ENCODE data around the gene PJA2.
"Not testable (repeated sequence)": the region's sequence is repeated elsewhere in the genome, so short reads cannot be mapped to it uniquely, and the experiment has no call there.

The PJA2 gene, protein sequence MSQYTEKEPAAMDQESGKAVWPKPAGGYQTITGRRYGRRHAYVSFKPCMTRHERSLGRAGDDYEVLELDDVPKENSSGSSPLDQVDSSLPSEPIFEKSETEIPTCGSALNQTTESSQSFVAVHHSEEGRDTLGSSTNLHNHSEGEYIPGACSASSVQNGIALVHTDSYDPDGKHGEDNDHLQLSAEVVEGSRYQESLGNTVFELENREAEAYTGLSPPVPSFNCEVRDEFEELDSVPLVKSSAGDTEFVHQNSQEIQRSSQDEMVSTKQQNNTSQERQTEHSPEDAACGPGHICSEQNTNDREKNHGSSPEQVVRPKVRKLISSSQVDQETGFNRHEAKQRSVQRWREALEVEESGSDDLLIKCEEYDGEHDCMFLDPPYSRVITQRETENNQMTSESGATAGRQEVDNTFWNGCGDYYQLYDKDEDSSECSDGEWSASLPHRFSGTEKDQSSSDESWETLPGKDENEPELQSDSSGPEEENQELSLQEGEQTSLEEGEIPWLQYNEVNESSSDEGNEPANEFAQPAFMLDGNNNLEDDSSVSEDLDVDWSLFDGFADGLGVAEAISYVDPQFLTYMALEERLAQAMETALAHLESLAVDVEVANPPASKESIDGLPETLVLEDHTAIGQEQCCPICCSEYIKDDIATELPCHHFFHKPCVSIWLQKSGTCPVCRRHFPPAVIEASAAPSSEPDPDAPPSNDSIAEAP

DNA sequence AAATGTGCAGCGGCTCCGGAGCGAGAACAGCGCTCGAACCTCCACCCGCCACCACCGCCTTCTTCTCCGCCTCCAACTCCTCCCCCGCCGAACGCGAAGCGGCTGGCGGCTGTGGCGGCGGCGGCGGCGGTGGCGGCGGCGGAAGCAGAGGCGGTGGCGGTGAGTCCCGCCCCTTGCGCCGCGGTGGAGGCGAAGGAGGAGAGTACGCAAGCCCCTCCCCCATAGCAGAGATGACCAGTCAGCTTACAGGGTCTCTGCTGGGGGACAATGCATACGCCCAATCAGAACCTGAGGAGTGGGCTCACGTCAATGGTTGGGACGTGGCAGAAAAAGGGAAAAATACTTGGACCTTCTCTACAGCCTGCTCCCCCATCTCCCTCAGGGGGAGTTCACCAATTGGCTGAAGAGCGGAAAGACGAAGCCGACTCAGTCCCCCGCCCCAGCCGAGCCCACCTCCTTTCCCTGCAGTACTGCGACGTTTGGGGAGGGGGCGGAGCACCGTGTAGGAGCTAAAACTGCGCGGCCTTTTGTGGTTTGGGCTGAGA lies at the start of gene PJA2:
TSS of gene PJA2 (minus strand) at position 131 of the 545 bp plus-strand sequence. CDS start 26,541 bp downstream, outside the sequence.
- peak; percentile 96 for DNase-seq

DNA sequence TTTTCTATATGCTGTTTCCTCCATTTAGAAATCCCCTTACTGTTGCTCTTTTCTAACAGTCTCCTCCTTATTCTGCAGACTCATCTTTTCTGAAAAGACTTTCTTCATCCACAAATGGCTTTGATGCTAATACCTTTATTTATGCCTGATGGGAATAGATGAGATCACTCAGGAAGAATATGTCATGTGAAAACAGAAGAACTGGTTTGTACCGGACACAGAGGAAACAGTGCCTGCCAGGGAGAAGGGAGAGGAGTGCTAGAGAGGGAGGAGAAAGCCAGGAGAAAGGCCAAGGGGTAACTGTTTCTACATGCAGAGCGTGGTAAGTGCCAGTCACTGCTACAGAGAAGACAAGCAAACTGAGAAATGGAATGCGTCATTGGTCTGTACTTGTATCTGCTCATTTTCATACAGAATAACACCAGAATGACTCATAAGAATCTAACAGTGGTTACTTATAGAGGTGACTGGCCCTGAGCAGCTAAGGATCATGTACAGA lies 45.9 kb upstream of the PJA2 start:
- no peak for DNase-seq

DNA sequence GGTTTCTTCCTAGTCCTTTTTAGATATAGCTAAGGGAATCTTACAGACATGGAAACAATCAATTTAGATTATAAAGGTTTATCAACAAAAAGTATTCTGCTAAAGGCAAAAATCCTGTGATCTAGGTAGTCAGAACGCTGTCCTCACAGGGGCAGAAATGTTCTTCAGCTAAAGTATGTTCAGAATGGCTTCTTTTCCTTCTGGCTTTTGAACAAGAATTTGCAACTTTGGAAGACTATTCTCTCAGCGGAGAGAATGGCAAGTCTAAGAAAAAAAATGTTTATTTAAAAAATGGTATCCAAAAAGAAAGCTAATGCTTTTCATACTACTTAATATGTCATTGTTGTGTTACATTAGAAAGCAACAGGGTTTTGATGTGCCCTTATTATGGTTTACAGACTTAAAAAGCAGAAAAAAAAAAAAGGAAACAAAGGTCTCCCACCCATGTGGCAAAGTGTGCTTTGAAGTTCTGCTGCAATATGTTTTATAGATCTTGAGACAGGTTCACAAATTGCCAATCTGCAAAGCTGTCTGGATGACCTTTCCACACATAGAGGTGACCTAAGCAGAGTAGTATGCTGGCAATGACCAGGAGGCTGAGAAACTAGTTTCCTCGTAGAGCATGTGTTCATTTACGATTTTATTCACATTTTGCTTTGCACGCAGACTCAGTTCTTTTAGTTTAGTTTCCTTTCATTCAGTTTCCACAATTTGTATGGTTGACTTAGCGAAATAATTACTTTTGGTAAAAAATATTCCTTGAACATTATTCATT lies 45.1 kb upstream of the PJA2 start:
- DNase-seq: no peak

DNA sequence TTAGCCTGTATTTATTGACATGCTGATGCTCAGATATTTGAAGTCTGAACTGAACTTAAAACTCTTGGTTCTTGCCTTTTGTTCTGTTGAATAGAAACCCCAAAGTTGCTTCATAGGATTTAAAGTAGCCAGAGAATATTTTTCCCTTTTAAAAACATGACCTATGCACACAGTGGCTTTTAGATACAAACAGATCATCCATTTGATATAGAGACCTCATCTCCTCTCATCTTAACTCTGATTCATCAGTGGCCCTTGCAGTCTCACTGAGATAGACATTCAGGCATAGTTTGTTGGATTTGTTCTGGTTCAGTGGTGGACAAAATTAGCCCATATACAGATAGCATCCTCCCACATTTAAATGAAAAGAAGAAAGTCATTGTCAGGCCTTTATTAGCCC lies 43.5 kb upstream of the PJA2 start:
- no peak for DNase-seq

DNA sequence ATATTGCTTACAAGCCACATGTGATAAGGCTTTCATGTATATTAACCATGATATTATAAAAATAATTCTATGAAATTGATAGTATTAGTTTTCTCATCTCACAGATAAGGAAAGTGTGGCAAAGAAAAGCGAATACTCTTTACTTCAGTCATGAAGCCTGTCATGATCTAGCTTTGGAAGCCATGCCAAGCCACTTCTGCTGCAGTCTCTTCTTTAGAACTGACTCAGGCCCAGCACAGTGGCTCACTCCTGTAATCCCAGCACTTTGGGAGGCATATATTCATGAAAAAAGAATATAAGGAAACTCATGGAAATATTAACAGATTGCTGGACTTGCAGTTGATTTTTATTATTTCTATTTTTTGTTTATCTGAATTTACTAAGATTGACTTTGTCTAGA lies 42.9 kb upstream of the PJA2 start:
- DNase-seq: no peak

DNA sequence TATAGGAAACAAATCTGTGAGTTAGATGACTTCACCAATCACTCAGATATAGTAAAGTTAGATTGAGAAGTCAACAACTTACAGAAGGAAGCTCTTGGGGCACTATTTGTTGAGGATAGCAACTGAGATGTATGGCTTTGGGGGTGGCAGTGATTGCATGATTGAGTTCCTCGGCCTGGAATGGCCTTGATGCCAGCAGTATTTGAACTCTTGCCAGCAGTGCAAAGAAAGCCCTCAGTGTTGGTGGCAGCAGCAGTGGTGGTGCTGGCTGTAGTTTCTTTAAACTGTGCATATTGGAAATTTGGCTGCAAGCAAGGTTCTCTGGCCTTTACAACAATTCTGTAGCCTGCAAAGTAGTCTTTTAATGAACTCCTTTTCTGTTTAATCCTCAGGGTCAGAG lies 41.4 kb upstream of the PJA2 start:
- no peak for DNase-seq

DNA sequence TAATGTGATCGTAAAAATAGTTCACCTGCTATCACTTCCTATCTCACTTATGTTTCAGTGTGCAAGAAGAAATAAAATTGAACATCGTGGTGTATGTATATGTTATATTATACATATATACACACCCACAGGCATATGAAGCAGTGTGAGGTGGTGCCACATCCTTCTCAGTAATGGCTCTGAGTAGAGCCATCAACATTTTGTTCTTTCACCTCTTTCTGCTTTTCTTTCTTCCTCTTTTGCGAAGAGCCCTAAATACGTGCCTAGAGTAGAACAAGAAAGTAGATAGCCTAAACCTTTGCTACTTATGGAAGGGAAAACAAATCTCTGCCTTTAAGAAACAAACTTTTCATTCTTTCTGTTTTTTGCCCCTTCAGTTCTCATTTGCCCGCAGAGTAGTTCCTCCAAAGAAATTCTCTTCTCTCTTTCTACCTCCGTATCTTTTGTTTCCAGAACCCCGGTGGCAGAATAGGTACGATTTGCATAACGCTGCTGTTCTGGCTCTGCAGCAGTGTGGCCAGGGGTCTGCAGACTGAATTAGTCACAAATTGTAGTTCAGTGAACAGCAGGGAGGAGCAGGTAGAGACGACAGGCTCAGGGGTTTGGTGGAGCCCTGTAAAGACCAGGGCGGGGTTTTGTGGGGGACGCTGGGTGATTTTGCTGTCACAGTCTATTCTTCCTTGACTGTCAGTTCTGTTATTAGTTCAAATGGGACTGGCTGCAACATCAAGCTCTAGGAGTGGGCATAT lies 40.5 kb upstream of the PJA2 start:
- no peak for DNase-seq

DNA sequence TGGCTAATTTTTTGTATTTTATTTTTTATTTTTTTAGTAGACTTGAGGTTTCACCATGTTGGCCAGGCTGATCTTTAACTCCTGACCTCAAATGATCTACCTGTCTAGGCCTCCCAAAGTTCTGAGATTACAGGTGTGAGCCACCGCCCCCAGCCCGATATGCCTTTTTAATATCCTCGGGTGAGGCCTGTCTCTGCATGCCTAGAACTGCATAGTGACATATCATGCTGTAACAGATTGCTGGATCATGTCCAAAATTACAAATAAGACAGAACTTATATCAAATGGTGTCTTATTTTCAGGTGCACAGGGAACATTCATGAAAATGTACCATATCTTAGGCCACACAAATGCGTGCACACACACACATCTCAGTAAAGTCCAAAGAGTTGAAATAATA lies 39.1 kb upstream of the PJA2 start:
- DNase-seq: no peak

DNA sequence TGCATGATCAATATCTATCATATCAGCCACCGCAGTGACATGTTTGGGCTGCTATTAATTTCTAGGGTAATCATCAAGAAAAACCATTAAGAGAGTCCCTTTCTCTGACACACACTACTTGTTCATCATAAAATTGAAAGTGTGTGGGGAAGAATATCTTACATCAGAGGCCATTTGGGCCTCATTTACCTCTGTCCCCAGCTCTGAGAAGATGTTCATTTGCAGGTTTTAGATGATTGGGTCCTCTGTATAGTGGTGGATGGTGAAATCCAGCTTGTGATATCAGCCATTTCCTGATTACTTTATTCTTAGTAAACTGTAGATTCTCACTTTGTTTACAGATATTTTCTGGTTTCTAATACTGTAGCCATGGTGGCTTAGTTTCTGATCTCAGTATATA lies 29.8 kb upstream of the PJA2 start:
- no peak for DNase-seq

DNA sequence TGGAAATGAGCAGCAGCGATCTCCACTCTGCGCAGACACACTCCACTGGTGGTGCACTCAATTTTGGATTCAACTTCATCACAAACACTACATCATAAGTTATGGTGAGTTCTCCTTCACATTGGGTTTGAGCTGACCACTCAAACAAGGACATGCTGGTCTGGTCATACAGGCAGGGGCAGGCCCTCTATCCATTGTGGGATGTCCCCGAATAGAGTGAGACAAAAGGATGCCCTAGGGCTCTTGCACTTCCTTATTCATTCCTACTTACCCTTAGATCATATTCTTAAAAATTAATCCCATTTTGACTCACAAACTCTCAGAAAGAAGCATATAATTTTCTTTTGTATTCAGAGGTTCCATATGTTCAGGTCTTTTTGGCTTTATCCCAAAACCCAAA lies 16.3 kb upstream of the PJA2 start:
- DNase-seq: no peak

DNA sequence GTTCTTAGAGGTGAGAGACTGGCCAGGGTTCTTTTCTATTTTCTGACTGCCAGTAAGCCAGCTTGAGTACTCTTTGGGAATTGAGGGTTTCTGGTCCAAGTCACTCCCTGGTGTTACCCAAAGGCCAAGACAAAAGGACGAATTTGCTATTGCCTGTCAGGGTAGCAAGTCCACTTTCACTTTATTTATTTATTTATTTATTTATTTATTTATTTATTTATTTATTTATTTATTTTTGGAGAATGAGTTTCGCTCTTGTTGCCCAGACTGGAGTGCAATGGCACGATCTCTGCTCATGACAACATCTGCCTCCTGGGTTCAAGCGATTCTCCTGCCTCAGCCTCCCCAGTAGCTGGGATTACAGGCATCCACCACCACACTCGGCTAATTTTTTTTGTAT lies 15.7 kb upstream of the PJA2 start:
- DNase-seq: not testable (repeated sequence)

DNA sequence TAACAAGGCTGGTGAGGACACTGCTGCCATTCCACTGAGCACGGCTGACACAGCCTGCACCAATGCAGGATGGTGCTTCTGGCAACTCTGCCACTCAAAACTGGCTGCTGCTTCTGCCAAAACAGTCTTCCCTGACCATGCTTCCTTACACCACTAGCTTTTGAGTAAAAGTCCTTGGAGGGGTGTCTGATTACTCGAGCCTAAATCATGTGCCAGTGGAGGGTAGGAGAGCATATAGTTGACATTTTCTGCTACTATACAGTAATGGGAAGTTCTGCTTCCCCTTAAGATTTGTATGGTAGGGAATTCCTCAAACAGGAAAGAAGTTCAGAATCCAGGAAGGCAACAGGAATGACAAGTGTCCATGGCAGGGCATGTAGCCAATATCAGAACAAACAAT lies 12.2 kb upstream of the PJA2 start:
- no peak for DNase-seq

DNA sequence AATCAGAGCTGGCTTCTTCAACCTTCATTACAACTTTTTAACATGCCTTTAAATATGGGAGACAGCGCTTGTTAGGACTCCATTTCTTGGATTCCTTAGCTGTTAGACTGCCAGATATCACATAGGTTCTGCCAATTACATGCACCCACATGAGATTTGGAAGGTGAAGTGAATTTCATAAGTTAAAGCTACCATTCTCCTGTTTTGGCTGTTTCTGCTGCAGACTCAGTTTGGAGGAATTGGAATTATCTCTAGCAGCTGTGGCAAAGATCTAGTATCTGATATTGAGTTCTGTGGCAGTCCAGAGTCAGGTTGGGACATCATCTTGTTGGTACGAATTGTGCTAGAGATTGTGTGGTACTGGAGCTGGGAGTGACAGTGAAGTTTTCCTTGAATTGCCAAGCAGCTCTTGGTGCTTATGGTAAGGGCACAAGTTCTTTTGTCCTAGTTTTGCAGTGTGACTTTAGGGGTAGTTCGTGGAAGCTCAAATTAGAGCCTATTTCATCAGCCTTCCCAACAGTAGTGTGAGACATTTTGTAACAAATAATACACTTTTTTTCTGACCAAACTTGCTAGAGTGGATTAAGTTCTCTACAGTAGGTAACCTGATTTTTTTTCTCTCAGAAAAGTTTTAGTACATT lies 9.1 kb upstream of the PJA2 start:
- DNase-seq: no peak

DNA sequence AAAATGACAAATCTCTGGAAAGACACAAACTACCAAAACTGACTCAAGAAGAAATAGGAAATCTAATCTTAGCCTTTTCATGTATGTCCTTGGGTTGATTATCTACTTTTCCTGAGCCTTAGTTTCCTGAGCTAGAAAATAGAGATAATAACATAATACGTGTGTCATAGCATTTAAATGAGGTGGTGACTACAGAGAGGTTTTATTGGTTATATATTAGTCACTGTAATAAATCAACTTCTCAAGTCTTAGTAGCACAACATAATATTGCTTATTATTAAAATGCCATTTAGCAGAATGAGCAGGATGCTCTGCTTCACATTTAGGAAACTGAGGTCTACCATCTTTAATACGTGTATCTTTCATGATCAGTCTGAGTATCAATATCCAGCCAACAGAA lies 7.1 kb upstream of the PJA2 start:
- no peak for DNase-seq

DNA sequence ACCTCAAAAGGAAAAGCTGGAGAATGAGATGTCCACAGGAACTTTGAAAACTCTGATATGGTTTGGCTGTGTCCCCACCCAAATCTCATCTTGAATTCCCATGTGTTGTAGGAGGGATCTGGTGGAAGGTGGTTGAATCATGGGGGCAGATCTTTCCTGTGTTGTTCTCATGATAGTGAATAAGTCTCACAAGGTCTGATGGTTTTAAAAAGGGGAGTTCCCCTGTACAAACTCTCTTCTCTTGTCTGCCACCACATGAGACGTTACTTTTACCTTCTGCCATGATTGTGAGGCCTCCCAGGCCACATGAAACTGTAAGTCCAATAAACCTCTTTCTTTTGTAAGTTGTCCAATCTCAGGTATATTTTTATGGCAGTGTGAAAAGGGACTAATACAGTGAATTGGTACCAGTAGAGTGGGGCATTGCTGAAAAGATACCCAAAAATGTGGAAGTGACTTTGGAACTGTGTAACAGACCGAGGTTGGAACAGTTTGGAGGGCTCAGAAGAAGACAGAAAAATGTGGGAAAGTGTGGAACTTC lies 4.2 kb upstream of the PJA2 start:
- not testable (repeated sequence) for DNase-seq

DNA sequence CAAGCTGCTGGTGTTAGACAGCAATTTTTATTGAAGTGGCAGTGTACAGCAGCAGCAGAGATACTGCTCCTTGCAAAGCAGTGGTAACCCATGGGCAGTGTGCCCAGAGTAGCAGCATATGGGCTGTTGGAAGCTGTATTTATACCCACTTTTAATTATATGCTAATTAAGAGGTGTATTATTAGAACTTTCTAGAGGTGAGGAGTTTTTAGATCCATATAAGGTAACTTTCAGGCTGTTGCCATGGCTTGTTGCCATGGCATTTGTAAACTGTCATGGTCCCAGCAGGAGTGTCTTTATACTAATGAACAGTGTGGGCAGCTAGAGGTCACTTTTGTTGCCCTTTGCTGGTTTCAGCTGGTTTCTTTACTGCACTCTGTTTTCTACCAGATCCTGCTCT lies 3.7 kb upstream of the PJA2 start:
- no peak for DNase-seq

DNA sequence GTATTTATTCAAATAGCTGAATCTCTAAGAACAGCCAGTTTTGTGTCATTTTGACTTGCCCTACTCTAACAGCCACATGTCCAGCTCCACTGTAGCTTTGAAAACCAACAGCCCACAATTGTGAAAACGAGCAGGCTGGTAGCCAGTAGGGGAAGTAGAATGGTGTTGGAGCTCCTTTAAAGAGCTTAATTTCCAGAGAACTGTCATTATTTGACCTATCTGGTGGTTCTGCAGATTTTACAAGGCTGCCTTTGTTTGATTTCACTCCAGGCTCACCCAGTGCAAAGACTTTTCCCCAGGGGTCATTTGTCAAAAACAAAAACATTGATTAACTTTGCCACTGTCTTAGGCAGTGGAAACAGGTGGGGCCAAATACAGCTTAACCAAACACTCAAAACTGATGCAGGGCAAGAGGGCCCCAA lies 3.2 kb upstream of the PJA2 start:
- no peak for DNase-seq

DNA sequence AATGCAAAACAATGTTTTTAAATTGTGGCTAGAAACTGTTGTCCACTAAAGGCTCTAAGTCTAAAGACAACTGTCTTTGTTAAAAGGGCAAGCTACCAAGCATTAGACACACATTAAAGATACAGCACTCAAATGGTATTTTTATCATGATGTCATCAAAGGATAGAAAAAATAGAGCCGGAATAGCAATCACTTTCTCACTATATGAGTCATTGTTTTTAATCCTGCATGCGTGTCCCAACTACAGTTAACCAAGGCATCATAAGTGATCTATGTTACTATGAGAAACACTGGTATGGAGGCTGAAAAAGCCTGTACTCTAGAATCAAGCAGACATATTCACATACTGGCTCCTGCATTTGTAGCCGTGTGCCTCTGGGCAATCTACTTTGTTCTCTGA lies 1.9 kb upstream of the PJA2 start:
- no peak for DNase-seq

DNA sequence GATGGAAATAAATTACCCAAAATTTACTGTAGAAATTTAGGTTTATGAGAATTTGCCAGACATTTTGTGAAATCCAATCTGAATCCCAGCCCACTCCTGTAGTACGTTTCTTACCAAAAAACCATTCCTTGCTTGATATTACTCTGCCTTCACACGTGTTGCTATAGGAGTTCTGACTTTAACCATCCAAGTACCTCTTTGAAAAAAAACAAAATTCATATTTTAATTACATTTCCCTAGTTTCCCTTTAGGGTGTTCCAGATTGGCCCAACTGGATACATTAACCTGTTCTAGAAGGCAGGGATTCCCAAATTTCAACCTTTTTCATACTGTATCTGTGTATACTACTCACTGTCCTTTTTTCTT lies 1.4 kb upstream of the PJA2 start:
- no peak for DNase-seq

DNA sequence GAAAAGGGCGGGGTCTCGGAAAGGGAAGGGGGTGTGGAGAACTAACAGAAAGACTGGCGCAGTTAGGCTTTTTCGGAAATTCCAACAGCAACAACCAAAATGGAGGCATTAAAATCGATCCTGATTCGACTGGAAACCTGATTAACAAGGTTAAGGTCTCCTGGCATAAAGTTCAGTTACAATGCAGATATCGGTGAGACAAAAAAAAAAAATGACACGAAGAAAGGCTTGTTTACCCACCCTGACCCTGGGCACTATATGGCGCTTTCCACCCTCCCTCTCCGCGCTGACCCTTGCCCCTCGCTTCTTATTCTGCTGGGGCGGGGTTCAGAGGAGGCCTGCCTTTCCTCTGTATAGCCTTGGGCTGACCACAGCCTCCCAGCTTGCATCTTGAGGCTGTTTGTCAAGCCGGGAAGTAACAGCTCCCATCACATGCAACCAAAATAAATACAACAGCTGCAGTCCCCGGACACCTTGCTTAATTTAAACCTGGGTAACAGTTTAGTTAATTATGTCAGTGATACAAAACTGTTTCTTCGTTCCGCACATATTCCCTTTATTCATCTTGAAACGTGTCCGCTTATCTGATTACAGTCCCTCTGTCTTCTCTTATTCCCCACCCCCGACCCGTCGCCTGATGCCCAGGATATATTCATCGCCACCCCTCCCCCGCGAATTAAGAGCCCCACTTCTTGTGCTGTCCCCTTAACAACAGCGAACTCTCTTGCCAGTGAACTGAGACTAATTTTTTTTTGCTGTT lies 795 bp upstream of the PJA2 start:
- peak; percentile 72 for DNase-seq

Measured in activated CD8-positive, alpha-beta memory T cell treated with anti-CD3 and anti-CD28 coated beads for 24 hours (primary cell).